ENCODE results near the gene ANO9.

GRCh38 chr11:395866-396265 is 45.9 kb downstream of the ANO9 start:
- TF ChIP-seq CTCF (IDR thresholded peaks at IDR 0.05) (no peak), POLR2A (IDR thresholded peaks at IDR 0.05) (no peak)

Data from heart left ventricle (tissue), 13 donors.